Activated CD8-positive, alpha-beta memory T cell treated with anti-CD3 and anti-CD28 coated beads, Interleukin-2, amount 50 U/mL, for 1 hour (primary cell): ENCODE data around the gene BIRC7.

Experiments used
- DNase-seq: peaks from one replicate; pipeline ENCODE4 v3.0.0-alpha.2; 2020; ENCODE audit errors: extremely low read depth

The BIRC7 gene

DNA sequence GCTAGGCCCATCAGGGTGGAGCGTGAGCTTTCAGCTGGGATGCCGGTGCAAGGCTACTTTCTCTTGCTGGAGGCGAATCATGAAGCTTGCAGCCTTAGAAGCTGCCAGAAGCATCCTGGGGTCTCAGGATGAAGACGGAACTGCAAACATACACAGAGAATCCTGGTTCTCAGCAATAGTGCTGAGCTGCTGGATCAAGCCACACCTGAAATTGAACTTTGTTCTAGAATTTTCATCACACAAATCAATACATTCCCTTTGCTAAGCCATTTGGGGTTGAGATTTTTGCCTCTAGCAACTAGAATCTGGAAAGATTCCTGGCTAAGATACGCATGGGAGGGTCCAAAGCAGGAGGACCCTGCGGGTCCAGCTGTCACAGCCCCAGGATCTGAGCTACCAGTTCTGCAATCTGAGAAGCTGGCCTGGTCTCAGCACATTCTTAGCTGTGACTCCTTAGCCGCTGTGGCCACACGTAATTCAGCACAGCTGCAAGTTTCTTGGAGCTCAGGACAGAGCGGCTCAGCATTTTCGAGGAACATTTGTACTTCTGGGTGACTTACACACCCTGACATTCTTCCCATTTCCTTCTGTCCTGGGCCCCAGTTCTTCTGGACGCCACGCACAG is 30.3 kb downstream of the BIRC7 start:
- no peak for DNase-seq

DNA sequence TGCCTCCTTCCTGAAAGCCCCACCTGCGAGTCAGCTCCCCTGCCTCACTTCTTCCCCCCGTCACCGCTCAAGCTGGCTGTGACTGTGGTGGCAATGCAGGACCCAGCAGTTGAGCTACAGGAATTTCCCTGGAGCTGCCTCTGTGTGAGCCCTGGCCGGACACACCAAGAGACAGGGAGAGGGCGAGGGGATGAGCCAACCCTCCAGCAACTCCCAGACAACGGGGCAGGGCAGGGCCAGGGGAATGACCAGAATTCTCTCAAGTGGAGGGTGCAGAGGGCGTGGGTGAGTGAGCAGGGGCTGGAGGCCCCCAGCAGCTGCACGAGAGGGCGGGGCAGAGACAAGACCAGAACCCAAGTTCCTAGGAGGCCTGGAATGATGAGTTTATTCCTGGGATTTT is 32.0 kb downstream of the BIRC7 start:
- DNase-seq: no peak

DNA sequence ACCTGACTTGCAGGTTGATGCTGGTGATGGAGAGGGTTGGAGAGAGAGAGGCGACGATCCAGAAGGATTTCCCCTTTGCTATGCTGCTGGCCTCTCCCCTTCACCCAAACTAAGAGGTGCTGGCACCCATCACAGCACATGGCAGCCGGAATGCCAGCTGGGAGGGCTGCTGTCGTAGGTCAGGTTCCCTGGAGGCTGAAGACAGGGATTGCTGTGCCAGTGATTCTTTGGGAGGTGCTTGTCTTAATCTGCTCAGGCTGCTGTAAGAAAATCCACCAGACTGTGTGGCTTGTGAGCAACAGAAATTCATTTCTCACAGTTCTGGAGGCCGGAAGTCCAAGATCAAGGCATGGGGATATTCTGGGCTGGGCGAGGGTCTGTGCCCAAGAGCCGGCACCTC is 32.6 kb downstream of the BIRC7 start:
- DNase-seq: no peak

DNA sequence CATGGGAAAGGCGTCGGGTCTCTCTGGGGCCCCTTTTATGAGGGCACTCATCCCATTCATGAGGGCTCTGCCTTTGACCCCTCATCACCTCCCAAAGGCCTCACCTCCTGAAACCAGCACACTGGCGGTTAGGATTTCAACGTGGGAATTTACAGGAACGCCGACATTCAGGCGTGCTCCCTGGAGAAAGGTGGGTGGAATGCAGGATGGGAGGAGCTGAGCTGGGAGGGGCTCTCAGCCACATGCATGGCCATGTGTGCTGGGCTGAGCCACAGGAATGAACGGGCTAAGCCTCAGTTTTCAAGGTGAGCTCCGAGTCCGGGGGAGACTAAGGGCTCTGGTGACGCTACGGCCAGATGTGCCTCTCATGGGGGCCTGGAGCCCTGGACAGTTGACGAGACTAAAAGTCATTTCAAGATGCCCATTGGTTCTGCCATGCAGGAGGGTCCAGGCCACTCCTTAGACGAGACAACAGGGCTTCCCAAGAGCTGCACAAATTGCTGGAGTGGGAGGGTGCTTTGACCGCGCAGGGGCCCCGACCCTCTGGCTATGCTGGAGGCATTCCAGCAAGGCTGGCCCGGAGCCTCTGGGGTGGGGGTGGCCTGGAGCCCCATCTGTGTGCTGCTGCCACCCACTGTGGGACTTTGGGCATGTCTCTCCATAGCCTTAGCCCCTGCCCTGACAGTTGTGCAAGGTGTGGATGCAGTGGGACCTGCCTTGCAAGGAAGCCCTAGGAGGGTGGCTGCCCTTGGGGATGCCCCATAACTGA is 33.1 kb downstream of the BIRC7 start:
- no peak for DNase-seq

DNA sequence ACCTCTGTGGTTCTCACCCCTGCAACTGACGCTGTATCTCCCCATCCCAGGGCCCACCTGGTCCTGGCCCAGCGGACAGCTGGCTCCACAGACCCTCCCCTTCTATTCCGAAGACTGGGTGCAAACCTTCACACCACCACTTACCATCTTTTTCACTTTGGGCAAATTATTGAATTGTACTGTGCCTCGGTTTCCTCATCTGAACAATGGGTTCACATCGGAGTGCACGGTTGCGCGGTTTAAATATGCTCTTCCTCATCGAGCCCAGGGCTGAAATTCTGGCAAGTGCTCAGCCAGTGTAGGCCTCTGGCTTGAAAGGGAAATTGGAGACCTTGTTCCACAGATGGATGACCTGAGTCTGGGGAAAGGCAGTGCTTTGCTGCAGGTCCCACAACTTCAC is 34.0 kb downstream of the BIRC7 start:
- DNase-seq: no peak

DNA sequence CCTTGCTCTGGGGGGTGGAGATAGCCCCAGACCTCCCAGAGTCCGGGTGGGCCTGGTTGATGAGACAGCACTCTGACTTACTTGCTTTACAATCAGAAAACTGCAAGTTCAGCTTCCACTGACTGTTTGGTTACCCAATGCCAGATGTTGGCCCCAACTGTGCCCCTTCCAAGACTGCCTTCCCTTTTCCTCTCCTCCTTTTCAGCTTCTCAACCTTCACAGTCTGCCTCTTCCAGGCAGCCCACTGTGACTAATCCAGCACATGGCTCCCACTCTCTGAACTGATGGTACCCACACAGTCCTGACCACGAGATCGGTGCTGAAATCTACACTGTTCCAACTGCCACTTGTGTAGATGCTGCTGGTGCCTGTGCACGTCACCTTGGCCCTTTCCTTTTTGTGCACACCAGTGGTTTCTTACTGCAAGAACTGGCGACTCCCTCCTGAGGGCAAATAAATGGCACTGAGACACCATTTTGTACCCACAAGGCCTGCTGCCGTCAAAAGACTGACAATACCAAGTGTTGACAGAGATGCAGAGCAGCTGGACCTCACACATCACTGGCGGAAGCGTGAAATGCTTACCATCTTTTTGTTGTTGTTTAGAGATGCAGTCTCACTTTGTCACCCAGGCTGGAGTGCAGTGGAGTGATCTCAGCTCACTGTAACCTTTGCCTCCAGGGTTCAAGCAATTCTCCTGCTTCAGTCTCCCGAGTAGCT is 35.1 kb downstream of the BIRC7 start:
- DNase-seq: no peak

DNA sequence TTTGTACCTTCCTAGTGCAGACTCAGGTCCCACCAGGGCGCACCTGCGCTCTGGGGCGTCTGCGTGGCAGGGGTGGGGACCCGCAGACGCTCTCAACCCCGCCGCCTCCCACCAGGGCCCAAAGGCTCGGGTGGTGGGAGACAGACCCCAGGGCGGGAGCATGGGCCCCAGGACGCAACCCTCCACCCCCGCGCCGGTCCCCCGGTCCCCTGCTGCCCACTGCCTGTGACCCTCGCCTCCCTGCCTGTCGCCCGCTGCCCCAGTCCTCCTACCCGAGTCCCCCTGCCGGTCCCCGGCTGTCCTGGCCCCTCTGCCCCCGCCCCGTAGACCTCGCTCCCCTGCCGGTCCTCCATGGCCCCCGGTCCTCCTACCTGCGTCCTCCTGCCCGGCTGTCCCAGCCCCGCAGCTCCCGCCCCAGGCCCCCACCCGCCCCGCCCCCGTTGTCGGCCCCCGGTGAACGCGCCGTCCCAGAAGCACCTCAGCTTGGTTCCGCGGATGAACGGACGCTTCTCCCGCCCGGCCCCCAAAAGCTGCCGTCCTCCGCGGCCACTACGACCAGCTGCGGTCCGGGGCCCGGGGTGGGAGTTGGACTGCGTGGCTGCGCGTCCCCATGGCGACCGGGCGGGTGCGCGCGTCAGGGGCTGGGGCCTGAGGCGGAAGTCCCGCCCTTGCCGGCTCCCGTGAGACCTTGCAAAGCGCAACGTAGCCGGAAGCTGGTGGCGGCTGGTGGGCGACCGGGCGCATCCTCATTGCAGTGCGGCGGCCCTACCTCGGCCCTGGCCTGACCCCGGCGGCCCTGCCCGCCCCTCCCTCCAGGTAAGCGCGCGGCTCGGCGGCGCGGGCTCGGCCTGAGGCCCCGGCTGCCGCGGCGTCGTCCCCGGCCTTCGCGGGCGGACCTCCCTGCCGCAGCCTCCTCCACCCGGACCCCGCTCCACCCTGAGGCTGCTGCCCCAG is 36.7 kb downstream of the BIRC7 start, which contains the start of gene ARFGAP1:
Gene ARFGAP1, plus strand, starts transcription at position 709 of the 954 bp plus-strand sequence. CDS start 2,768 bp downstream, outside the sequence.
- DNase-seq: peak; percentile 58

DNA sequence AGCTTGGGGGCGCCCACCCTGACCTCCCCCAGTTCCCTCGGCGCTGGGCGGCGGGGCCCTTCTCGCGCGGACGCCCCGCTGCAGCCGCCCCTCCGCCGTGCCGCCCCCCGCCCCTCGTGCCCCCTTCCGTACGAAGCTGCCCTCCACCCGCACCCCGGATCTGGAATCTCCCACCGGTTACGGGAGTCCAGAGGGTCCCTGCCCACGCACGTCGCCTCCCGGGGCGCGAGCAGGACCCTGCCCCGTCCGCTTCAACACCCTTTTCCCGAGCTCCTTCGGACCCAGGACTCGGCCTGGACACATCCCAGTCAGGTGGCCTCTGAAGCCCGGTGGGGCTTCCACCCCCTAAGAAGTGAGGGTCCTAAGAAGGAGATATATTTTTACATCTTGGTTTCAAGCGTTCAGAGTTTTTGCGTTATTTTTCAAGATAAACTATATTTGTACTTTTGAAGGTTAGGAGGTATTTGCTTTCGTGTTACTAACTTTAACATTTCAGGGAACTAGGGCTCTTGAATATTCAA is 37.4 kb downstream of the BIRC7 start:
- DNase-seq: no peak

DNA sequence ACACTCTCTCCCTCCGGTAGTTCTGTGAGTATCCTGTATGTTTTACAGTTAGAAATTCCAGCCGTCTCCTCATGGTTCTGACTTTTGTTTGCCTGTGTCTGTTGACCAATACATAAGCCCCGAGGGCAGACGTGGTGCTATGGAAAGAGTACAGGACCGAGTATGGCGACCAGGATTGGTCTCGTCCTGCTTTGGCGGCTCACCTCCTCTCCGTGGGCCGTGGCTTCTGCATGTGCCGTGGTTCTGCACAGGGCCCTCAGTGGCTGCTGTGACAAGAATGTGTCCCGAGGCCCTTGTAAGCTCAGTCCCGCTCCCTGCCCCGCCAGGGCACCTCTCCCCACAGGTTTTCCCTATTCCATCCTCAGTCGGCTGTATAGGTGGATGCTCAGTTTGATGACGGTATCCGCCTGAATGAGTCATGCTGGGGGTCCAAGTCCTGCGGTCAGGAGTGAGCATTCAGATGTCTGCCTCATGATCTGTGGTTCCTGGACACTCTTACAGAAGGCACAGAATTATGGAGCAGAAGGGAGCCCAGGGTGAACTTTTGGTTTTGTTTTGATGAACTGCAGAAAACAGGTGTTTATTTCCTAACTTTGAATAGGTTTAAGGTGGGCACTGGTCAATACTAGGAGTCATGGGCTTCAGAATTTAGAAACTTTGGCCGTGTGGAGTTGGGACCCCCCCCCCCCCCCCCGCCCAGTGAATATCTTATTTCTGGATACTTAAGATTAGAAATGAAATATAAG is 38.1 kb downstream of the BIRC7 start:
- DNase-seq: no peak

DNA sequence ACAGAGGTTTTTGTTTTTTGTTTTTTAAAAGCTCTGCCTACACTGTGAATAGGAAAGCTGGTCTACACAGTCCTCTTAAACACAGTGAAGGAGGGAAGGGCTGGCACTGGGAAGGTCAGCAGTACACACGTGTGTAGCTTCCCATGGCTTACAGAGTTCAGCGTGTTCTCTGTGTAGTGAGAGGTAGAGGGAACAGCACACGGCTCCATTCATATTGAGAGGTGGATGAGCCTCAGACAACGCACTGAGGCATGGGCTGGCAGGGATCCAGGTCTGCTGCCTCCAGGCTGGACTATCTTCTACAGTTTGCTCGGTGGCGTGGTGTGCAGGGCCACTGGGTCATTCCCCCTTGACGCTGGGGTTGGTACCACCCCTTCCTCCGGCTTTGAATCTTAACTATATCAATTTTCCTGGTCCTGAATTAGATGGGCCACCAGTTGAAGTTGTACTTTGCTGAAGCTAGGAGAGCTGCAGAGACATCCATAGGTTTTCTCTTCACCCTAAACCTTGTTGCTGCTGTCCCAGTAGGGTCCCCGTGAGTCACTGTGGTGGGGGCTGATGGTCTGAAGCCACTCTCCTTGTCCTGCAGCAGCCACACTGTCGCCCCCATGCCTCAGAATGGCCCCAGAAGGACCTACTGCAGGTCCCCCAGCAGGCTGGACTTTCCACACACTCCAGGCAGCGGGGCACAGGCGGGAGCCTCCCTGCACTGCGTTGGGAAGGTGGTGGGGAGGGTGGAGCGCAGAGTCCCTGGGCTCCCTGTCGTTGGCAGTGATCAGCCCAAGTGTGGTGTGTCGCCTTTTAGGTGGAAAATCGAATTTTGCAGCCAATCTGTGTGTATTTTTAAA is 38.9 kb downstream of the BIRC7 start:
- DNase-seq: no peak

DNA sequence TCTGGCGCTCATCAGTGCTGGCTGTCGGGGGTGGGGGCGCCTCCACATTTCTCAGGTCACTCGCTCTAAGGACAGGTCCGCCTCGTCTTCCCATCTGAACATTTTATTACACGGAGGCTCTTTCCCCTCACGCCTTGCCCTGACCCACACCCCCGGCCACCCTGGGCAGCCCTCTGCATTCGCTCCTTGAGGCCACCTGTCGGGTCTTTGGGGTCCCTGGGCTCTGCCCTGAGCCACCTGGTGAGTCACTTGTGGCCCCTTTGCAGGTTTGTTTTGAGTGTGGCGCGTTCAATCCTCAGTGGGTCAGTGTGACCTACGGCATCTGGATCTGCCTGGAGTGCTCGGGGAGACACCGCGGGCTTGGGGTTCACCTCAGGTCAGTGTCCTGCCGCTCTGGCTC is 40.1 kb downstream of the BIRC7 start:
- no peak for DNase-seq

DNA sequence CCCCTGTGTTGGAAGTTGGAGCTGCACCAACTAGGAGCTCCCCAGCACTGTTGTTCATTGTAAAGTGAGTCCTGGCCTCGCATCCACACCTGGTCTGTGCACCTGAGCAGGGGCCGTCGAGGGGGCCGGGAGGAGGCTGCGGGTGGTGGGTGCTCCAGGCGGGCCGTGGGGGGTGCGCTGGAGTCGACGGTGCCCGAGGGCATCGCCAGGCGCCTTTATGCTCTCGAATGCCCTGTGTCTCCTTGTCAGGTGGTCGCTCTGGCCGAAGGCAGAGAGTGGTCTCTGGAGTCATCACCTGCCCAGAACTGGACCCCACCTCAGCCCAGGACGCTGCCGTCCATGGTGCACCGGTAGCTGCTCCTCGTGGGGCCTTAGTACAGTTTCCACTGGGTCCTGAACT is 41.3 kb downstream of the BIRC7 start:
- no peak for DNase-seq

DNA sequence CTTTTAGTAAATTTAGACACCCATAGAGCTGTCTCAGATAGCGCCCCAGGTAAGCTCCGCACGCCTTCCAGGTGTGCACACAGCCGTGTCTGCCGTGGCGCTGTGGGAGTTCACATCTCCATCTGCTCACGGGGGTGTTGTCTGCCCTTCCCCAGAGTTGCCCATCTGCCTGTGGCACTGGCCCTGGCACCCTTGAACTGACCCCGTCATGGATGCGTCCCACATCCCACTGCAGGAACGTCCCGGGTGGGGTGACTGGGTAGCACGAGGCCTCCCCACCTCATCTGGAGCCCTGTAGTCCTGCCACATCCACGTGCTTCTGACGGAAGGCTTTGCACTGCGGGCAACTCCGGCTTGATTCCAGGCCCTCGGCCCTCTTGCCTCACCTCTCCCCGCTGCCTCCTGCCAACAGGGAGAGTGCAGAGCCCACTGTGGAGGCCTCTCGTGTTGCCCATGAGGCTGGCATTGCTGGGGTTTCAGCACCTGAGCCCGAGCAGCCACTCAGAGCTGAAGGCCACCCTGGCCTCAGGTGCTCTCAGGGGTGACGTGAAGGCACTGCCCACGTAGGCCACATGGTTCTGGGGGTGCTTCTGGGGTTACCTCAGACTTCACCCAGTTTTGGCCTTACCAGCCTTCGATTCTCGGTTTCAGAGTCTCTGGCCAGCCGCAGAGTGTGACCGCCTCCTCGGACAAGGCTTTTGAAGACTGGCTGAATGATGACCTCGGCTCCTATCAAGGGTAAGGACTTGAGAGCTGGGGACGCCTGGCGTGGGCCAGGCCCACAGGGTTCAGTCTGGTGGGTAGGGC is 42.0 kb downstream of the BIRC7 start:
- DNase-seq: no peak

DNA sequence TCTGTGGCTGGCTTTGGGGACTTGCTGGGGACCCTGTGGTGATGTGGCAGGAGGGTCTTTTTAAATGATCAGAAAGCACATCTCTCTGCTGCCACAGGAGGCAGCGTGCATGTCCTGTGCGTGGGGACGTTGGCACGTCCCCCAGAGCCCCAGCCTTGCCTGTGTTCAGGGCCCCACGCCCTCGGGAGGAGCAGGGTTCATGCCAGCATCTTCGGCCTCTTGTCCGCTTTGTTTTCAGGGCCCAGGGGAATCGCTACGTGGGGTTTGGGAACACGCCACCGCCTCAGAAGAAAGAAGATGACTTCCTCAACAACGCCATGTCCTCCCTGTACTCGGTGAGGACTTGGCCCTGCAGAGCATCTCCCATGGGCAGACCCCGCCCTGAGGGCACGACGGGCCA is 43.0 kb downstream of the BIRC7 start:
- DNase-seq: no peak

DNA sequence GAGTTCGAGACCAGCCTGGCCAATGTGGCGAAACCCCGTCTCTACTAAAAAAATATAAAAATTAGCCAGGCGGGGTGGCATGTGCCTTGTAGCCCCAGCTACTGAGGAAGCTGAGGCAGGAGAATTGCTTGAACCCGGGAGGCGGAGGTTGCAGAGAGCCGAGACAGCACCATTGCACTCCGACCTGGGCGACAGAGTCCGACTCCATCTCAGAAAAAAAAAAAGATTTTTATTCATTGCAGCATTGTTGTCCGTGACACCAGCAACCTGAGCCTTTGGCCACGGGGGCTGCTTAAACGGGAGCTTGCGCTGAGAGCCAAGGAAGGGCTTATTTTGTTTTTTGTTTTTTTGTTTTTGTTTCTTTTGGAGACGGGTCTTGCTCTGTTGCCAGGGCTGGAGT is 44.2 kb downstream of the BIRC7 start:
- DNase-seq: no peak

DNA sequence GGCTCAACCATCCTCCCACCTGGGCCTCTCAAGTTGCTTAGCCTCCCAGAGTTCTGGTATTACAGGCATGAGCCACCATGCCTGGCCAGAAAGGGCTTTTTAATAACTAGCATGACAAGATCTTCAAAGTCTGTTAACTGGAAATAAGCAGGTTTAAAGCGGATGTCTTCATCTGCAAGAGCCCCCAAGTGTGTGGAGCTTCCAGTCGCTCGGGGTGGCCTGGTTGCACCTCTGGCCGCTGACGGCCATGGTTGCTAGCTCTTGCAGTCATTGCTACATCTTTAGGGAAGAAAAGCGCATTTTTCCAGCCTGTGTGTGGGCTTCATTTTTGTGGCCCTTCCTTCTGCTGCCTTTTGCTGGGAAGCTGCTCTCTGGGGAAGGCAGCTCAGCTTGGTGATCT is 44.7 kb downstream of the BIRC7 start:
- no peak for DNase-seq

DNA sequence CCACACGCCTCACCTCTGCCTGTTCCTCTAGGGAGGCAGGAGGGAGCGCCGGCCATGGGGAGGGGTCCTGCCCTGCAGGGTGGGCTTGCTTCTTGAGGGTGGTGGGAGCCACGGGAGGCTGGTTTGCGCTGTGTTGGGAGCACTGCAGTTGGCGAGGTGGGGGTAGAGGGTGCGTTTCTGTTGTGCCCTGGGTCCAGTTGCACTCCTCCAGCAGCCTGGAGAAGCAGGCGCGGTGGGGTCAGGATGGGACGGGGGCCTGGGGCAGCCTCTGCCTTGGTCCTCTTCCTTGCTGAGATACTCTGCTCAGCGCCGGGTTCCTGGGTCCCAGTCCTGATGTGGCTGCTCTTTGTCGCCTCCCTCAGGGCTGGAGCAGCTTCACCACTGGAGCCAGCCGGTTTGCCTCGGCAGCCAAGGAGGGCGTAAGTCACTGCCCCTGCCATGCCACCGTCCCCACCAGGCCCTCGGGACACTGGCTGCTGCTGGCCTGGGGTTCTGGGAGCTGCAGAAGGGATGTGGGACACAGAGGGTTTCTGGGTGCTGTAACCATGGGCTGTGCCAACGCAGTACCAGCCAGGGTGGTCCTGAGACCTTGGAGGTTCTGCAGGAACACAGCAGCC is 45.3 kb downstream of the BIRC7 start:
- no peak for DNase-seq
